ENCODE results near the gene MCCC2.
"Not testable (repeated sequence)": the region's sequence is repeated elsewhere in the genome, so short reads cannot be mapped to it uniquely, and the experiment has no call there.

Gene MCCC2

GRCh38 chr5:71586941-71587765 lies at the start of gene MCCC2:
MCCC2 (plus strand) TSS chr5:71587340; CDS start chr5:71587426, 86 bp downstream.
- no peaks in the 10 kb centered on the region for H3K36me3 ChIP-seq (ENCODE audit: control insufficient read depth in 2 of 2, insufficient read depth in 2 of 2, low read length in 2 of 2)
- H3K4me3 ChIP-seq (ENCODE audit: low read length in 2 of 2): peak within 1 kb of the TSS; percentile 71 to 99
- peak within 1 kb of the TSS; percentile 72 to 88 for H3K27ac ChIP-seq (ENCODE audit: low read depth in 2 of 2, low read length in 2 of 2)
- H3K9me3 ChIP-seq (ENCODE audit: control insufficient read depth in 2 of 2, low read length in 2 of 2): no peaks in the 10 kb centered on the region
- no peaks in the 10 kb centered on the region for H3K27me3 ChIP-seq (ENCODE audit: control insufficient read depth in 2 of 2, insufficient read depth in 2 of 2, low read length in 2 of 2)
- H3K4me1 ChIP-seq (ENCODE audit: control insufficient read depth in 2 of 2, insufficient read depth in 2 of 2, low read length in 2 of 2): peaks cover 5 to 15% of the 10 kb centered on the region in 2 donors
- H3K9ac ChIP-seq (ENCODE audit: low read depth in 1 of 2, low read length in 2 of 2): peak within 1 kb of the TSS; percentile 85 to 93

- no peak overlapping the region for H3K4me3 ChIP-seq (ENCODE audit: low read length in 2 of 2)
- no peak overlapping the region for H3K9ac ChIP-seq (ENCODE audit: low read depth in 1 of 2, low read length in 2 of 2)
- no peaks in the 10 kb centered on the region for H3K4me1 ChIP-seq (ENCODE audit: control insufficient read depth in 2 of 2, insufficient read depth in 2 of 2, low read length in 2 of 2)
- H3K9me3 ChIP-seq (ENCODE audit: control insufficient read depth in 2 of 2, low read length in 2 of 2): no peaks in the 10 kb centered on the region
- H3K36me3 ChIP-seq (ENCODE audit: control insufficient read depth in 2 of 2, insufficient read depth in 2 of 2, low read length in 2 of 2): peaks cover 31 to 36% of the 10 kb centered on the region in 2 donors
- H3K27ac ChIP-seq (ENCODE audit: low read depth in 2 of 2, low read length in 2 of 2): no peak overlapping the region
- no peaks in the 10 kb centered on the region for H3K27me3 ChIP-seq (ENCODE audit: control insufficient read depth in 2 of 2, insufficient read depth in 2 of 2, low read length in 2 of 2)
Observed at GRCh38 chr5:71537687-71538086, 49.5 kb upstream of the MCCC2 start.

- H3K9me3 ChIP-seq (ENCODE audit: control insufficient read depth in 2 of 2, low read length in 2 of 2); H3K9ac ChIP-seq (ENCODE audit: low read depth in 1 of 2, low read length in 2 of 2); H3K27me3 ChIP-seq (ENCODE audit: control insufficient read depth in 2 of 2, insufficient read depth in 2 of 2, low read length in 2 of 2); H3K4me3 ChIP-seq (ENCODE audit: low read length in 2 of 2); H3K27ac ChIP-seq (ENCODE audit: low read depth in 2 of 2, low read length in 2 of 2); H3K4me1 ChIP-seq (ENCODE audit: control insufficient read depth in 2 of 2, insufficient read depth in 2 of 2, low read length in 2 of 2): not testable (repeated sequence)
- peaks cover 30 to 32% of the 10 kb centered on the region in 2 donors for H3K36me3 ChIP-seq (ENCODE audit: control insufficient read depth in 2 of 2, insufficient read depth in 2 of 2, low read length in 2 of 2)
Observed at GRCh38 chr5:71550885-71551284, 36.3 kb upstream of the MCCC2 start.

- not testable (repeated sequence) for H3K9me3 ChIP-seq (ENCODE audit: control insufficient read depth in 2 of 2, low read length in 2 of 2); H3K4me1 ChIP-seq (ENCODE audit: control insufficient read depth in 2 of 2, insufficient read depth in 2 of 2, low read length in 2 of 2); H3K9ac ChIP-seq (ENCODE audit: low read depth in 1 of 2, low read length in 2 of 2); H3K27ac ChIP-seq (ENCODE audit: low read depth in 2 of 2, low read length in 2 of 2); H3K27me3 ChIP-seq (ENCODE audit: control insufficient read depth in 2 of 2, insufficient read depth in 2 of 2, low read length in 2 of 2); H3K4me3 ChIP-seq (ENCODE audit: low read length in 2 of 2)
- H3K36me3 ChIP-seq (ENCODE audit: control insufficient read depth in 2 of 2, insufficient read depth in 2 of 2, low read length in 2 of 2): peaks cover 28 to 34% of the 10 kb centered on the region in 2 donors
Observed at GRCh38 chr5:71551582-71551981, 35.6 kb upstream of the MCCC2 start.

- not testable (repeated sequence) for H3K9ac ChIP-seq (ENCODE audit: low read depth in 1 of 2, low read length in 2 of 2); H3K27me3 ChIP-seq (ENCODE audit: control insufficient read depth in 2 of 2, insufficient read depth in 2 of 2, low read length in 2 of 2); H3K27ac ChIP-seq (ENCODE audit: low read depth in 2 of 2, low read length in 2 of 2); H3K4me1 ChIP-seq (ENCODE audit: control insufficient read depth in 2 of 2, insufficient read depth in 2 of 2, low read length in 2 of 2); H3K9me3 ChIP-seq (ENCODE audit: control insufficient read depth in 2 of 2, low read length in 2 of 2); H3K4me3 ChIP-seq (ENCODE audit: low read length in 2 of 2)
- peaks cover 24 to 36% of the 10 kb centered on the region in 2 donors for H3K36me3 ChIP-seq (ENCODE audit: control insufficient read depth in 2 of 2, insufficient read depth in 2 of 2, low read length in 2 of 2)
Observed at GRCh38 chr5:71552026-71552749, 35.0 kb upstream of the MCCC2 start.

GRCh38 chr5:71563161-71563560 lies 24.0 kb upstream of the MCCC2 start:
- Histone ChIP-seq H3K9ac (ENCODE audit: low read depth in 1 of 2, low read length in 2 of 2) (no peak overlapping the region), H3K27ac (ENCODE audit: low read depth in 2 of 2, low read length in 2 of 2) (no peak overlapping the region), H3K27me3 (ENCODE audit: control insufficient read depth in 2 of 2, insufficient read depth in 2 of 2, low read length in 2 of 2) (no peaks in the 10 kb centered on the region), H3K9me3 (ENCODE audit: control insufficient read depth in 2 of 2, low read length in 2 of 2) (no peaks in the 10 kb centered on the region), H3K4me1 (ENCODE audit: control insufficient read depth in 2 of 2, insufficient read depth in 2 of 2, low read length in 2 of 2) (no peaks in the 10 kb centered on the region), H3K4me3 (ENCODE audit: low read length in 2 of 2) (no peak overlapping the region), H3K36me3 (ENCODE audit: control insufficient read depth in 2 of 2, insufficient read depth in 2 of 2, low read length in 2 of 2) (peaks cover 37 to 38% of the 10 kb centered on the region in 2 donors)

GRCh38 chr5:71564895-71565294 lies 22.2 kb upstream of the MCCC2 start:
- H3K9me3 ChIP-seq (ENCODE audit: control insufficient read depth in 2 of 2, low read length in 2 of 2): no peaks in the 10 kb centered on the region
- no peaks in the 10 kb centered on the region for H3K27me3 ChIP-seq (ENCODE audit: control insufficient read depth in 2 of 2, insufficient read depth in 2 of 2, low read length in 2 of 2)
- H3K4me3 ChIP-seq (ENCODE audit: low read length in 2 of 2): no peak overlapping the region
- H3K36me3 ChIP-seq (ENCODE audit: control insufficient read depth in 2 of 2, insufficient read depth in 2 of 2, low read length in 2 of 2): peaks cover 36% of the 10 kb centered on the region in 2 donors
- H3K27ac ChIP-seq (ENCODE audit: low read depth in 2 of 2, low read length in 2 of 2): no peak overlapping the region
- no peaks in the 10 kb centered on the region for H3K4me1 ChIP-seq (ENCODE audit: control insufficient read depth in 2 of 2, insufficient read depth in 2 of 2, low read length in 2 of 2)
- no peak overlapping the region for H3K9ac ChIP-seq (ENCODE audit: low read depth in 1 of 2, low read length in 2 of 2)

- H3K4me1 ChIP-seq (ENCODE audit: control insufficient read depth in 2 of 2, insufficient read depth in 2 of 2, low read length in 2 of 2): no peaks in the 10 kb centered on the region
- H3K36me3 ChIP-seq (ENCODE audit: control insufficient read depth in 2 of 2, insufficient read depth in 2 of 2, low read length in 2 of 2): peaks cover 12 to 15% of the 10 kb centered on the region in 2 donors
- no peak overlapping the region for H3K27ac ChIP-seq (ENCODE audit: low read depth in 2 of 2, low read length in 2 of 2)
- H3K9me3 ChIP-seq (ENCODE audit: control insufficient read depth in 2 of 2, low read length in 2 of 2): no peaks in the 10 kb centered on the region
- H3K27me3 ChIP-seq (ENCODE audit: control insufficient read depth in 2 of 2, insufficient read depth in 2 of 2, low read length in 2 of 2): no peaks in the 10 kb centered on the region
- H3K4me3 ChIP-seq (ENCODE audit: low read length in 2 of 2): no peak overlapping the region
- H3K9ac ChIP-seq (ENCODE audit: low read depth in 1 of 2, low read length in 2 of 2): no peak overlapping the region
Observed at GRCh38 chr5:71569748-71570509, 17.2 kb upstream of the MCCC2 start.

GRCh38 chr5:71571811-71572210 lies 15.3 kb upstream of the MCCC2 start:
- H3K9me3 ChIP-seq (ENCODE audit: control insufficient read depth in 2 of 2, low read length in 2 of 2): not testable (repeated sequence)

GRCh38 chr5:71573591-71573990 lies 13.5 kb upstream of the MCCC2 start:
- no peaks in the 10 kb centered on the region for H3K4me1 ChIP-seq (ENCODE audit: control insufficient read depth in 2 of 2, insufficient read depth in 2 of 2, low read length in 2 of 2)

More at GRCh38 chr5:71571811-71572210, 15.3 kb upstream of the MCCC2 start:
- H3K4me1 ChIP-seq (ENCODE audit: control insufficient read depth in 2 of 2, insufficient read depth in 2 of 2, low read length in 2 of 2); H3K9ac ChIP-seq (ENCODE audit: low read depth in 1 of 2, low read length in 2 of 2); H3K4me3 ChIP-seq (ENCODE audit: low read length in 2 of 2); H3K27ac ChIP-seq (ENCODE audit: low read depth in 2 of 2, low read length in 2 of 2); H3K36me3 ChIP-seq (ENCODE audit: control insufficient read depth in 2 of 2, insufficient read depth in 2 of 2, low read length in 2 of 2); H3K27me3 ChIP-seq (ENCODE audit: control insufficient read depth in 2 of 2, insufficient read depth in 2 of 2, low read length in 2 of 2): not testable (repeated sequence)

More at GRCh38 chr5:71573591-71573990, 13.5 kb upstream of the MCCC2 start:
- Histone ChIP-seq H3K36me3 (ENCODE audit: control insufficient read depth in 2 of 2, insufficient read depth in 2 of 2, low read length in 2 of 2) (peaks cover 0 to under 1% of the 10 kb centered on the region in 2 donors), H3K9me3 (ENCODE audit: control insufficient read depth in 2 of 2, low read length in 2 of 2) (no peaks in the 10 kb centered on the region), H3K27ac (ENCODE audit: low read depth in 2 of 2, low read length in 2 of 2) (no peak overlapping the region), H3K4me3 (ENCODE audit: low read length in 2 of 2) (no peak overlapping the region), H3K9ac (ENCODE audit: low read depth in 1 of 2, low read length in 2 of 2) (no peak overlapping the region), H3K27me3 (ENCODE audit: control insufficient read depth in 2 of 2, insufficient read depth in 2 of 2, low read length in 2 of 2) (no peaks in the 10 kb centered on the region)
